ENCODE results near the gene BLACAT1. TPM values are rescaled to one million over a fixed set of nuclear protein-coding genes. Genes with fewer than 3 reads are reported as not detected.

BLACAT1 gene
- total and polyA plus RNA-seq, 2 of the 13 experiments (the other 11 are each of a cell fraction or from before 2014, with no cell fraction given), result 1.2 to 2.8 TPM

- no peak for TF ChIP-seq ZSCAN31 (CRISPR knock-in tag; IDR thresholded peaks at IDR 0.05; ENCODE audit: low read depth)
- TF ChIP-seq RNF219 (CRISPR knock-in tag; IDR thresholded peaks at IDR 0.05), result no peak
- TF ChIP-seq ZNF138 (CRISPR knock-in tag; IDR thresholded peaks at IDR 0.05; ENCODE audit: low read depth), result no peak
- no peak for TF ChIP-seq TEAD2 (CRISPR knock-in tag; IDR thresholded peaks at IDR 0.05)
- TF ChIP-seq PCBP1 (IDR thresholded peaks at IDR 0.05; ENCODE audit: borderline replicate concordance, low read depth, low read length), result no peak
- no peak for TF ChIP-seq MXD4 (CRISPR knock-in tag; IDR thresholded peaks at IDR 0.05)
- TF ChIP-seq ZNF224 (CRISPR knock-in tag; IDR thresholded peaks at IDR 0.05), result peak; percentile 51; the same call in 1 of the 2 replicates
- peak; percentile 63; the same call in 1 of the 2 replicates for TF ChIP-seq CREM (IDR thresholded peaks at IDR 0.05)
- TF ChIP-seq CREM (CRISPR knock-in tag; IDR thresholded peaks at IDR 0.05), result no peak
- TF ChIP-seq CENPX (CRISPR knock-in tag; IDR thresholded peaks at IDR 0.05), result no peak
- no peak for TF ChIP-seq RAD51 (IDR thresholded peaks at IDR 0.05; ENCODE audit: borderline replicate concordance)
- no peak for TF ChIP-seq ETS1 (CRISPR knock-in tag; IDR thresholded peaks at IDR 0.05)
- TF ChIP-seq ZNF18 (CRISPR knock-in tag; IDR thresholded peaks at IDR 0.05; ENCODE audit: insufficient replicate concordance), result peak; percentile 70
- TF ChIP-seq DR1 (CRISPR knock-in tag; IDR thresholded peaks at IDR 0.05), result no peak
- no peak for TF ChIP-seq AGO2 (optimal IDR thresholded peaks at IDR 0.05; ENCODE audit: low read depth, low read length)
- TF ChIP-seq CEBPG (CRISPR knock-in tag; IDR thresholded peaks at IDR 0.05), result peak; percentile 37; the same call in 1 of the 2 replicates
- TF ChIP-seq ZFYVE20 (CRISPR knock-in tag; IDR thresholded peaks at IDR 0.05; ENCODE audit: borderline replicate concordance, low read depth), result no peak
- TF ChIP-seq KDM4B (CRISPR knock-in tag; IDR thresholded peaks at IDR 0.05), result no peak
- TF ChIP-seq SP1 (IDR thresholded peaks at IDR 0.05), result no peak
- TF ChIP-seq SP1 (CRISPR knock-in tag; IDR thresholded peaks at IDR 0.05), result no peak
- TF ChIP-seq THAP8 (CRISPR knock-in tag; IDR thresholded peaks at IDR 0.05; ENCODE audit: borderline replicate concordance), result no peak
- no peak for TF ChIP-seq HMGXB3 (CRISPR knock-in tag; IDR thresholded peaks at IDR 0.05; ENCODE audit: borderline replicate concordance)
Observed at GRCh38 chr1:205492201-205492667, 36.4 kb upstream of the BLACAT1 start (continued).

Measured in HepG2 (cell line).